Measurements from ENCODE around the gene EPB41L4B. TPM values are rescaled to one million over a fixed set of nuclear protein-coding genes. Genes with fewer than 3 reads are reported as not detected.

EPB41L4B gene
- total and polyA plus RNA-seq, 2 of the 13 experiments (the other 11 are each of a cell fraction or from before 2014, with no cell fraction given): 17.6 to 22.1 TPM

DNA sequence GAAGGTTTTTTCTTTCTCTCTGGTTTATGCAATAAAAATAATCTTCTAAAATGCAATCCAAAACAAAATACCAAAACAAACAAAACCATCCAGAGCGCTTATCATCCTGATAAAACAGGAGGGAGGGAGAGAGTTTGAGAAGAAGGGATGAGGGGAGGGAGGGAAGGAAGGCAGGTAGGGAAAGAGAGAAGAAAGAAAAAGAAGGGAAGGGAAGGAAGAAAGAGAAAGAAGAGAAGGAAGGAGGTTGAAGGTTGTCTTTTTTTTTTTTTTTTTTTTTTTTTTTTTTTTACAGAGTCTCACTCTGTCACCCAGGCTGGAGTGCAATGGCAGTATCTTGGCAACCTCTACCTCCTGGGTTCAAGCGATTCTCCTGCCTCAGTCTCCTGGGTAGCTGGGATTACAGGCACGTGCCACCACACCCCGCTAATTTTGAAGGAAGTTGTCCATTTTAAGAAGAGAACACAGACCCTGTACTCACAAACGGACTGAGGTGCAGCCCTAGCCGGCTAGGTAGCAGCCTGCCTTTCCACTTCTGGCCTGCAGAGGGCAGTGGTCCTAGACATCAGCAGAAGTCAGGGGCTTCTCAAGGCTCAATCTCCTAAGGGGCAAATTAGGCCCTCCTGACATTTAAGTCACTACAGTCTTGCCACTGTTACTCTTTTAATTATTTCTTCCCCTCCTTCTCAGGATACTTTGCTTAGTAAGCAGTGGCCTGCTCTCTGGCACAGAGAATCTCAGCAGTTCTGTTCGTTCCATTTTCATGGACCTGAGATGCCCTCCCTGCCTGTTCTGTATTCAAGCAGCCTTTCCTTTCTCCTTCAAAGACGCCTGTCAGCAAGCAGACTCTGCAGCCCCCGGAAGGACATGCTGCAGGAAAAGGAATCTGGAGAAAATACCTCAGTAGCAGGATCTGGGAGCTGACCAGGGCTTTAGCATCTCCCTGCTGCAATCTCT lies 76.4 kb downstream of the EPB41L4B start (continued):
- peak; percentile 45; the same call in 1 of the 2 replicates for TF ChIP-seq KDM2A (CRISPR knock-in tag; IDR thresholded peaks at IDR 0.05; ENCODE audit: borderline replicate concordance, low read depth)
- no peak for TF ChIP-seq ZBTB38 (CRISPR knock-in tag; IDR thresholded peaks at IDR 0.05)
- no peak for TF ChIP-seq AKAP8 (CRISPR knock-in tag; IDR thresholded peaks at IDR 0.05)
- TF ChIP-seq HDAC2 (CRISPR knock-in tag; IDR thresholded peaks at IDR 0.05): peak; percentile 21; the same call in 1 of the 2 replicates
- no peak for TF ChIP-seq ZNF510 (CRISPR knock-in tag; IDR thresholded peaks at IDR 0.05; ENCODE audit: low read depth)
- no peak for TF ChIP-seq ZSCAN20 (CRISPR knock-in tag; IDR thresholded peaks at IDR 0.05; ENCODE audit: borderline replicate concordance)
- TF ChIP-seq, protein P1, sequence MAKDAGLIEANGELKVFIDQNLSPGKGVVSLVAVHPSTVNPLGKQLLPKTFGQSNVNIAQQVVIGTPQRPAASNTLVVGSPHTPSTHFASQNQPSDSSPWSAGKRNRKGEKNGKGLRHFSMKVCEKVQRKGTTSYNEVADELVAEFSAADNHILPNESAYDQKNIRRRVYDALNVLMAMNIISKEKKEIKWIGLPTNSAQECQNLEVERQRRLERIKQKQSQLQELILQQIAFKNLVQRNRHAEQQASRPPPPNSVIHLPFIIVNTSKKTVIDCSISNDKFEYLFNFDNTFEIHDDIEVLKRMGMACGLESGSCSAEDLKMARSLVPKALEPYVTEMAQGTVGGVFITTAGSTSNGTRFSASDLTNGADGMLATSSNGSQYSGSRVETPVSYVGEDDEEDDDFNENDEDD (CRISPR knock-in tag; IDR thresholded peaks at IDR 0.05; ENCODE audit: borderline replicate concordance): no peak
- TF ChIP-seq, protein P2, sequence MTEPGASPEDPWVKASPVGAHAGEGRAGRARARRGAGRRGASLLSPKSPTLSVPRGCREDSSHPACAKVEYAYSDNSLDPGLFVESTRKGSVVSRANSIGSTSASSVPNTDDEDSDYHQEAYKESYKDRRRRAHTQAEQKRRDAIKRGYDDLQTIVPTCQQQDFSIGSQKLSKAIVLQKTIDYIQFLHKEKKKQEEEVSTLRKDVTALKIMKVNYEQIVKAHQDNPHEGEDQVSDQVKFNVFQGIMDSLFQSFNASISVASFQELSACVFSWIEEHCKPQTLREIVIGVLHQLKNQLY (CRISPR knock-in tag; IDR thresholded peaks at IDR 0.05): no peak
- 0 out of 2 replicates have a peak, but pooled peaks have one; percentile 22 for TF ChIP-seq IRF2 (CRISPR knock-in tag; IDR thresholded peaks at IDR 0.05)
- TF ChIP-seq NFKBIZ (CRISPR knock-in tag; IDR thresholded peaks at IDR 0.05): no peak
- TF ChIP-seq TP53 (CRISPR knock-in tag; conservative IDR thresholded peaks at IDR 0.05): no peak
- no peak for TF ChIP-seq RBM22 (optimal IDR thresholded peaks at IDR 0.05; ENCODE audit: low read length)
- TF ChIP-seq, protein P3, sequence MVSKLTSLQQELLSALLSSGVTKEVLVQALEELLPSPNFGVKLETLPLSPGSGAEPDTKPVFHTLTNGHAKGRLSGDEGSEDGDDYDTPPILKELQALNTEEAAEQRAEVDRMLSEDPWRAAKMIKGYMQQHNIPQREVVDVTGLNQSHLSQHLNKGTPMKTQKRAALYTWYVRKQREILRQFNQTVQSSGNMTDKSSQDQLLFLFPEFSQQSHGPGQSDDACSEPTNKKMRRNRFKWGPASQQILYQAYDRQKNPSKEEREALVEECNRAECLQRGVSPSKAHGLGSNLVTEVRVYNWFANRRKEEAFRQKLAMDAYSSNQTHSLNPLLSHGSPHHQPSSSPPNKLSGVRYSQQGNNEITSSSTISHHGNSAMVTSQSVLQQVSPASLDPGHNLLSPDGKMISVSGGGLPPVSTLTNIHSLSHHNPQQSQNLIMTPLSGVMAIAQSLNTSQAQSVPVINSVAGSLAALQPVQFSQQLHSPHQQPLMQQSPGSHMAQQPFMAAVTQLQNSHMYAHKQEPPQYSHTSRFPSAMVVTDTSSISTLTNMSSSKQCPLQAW (CRISPR knock-in tag; IDR thresholded peaks at IDR 0.05): 0 out of 2 replicates have a peak, but pooled peaks have one; percentile 36
- peak; percentile 50; the same call in 1 of the 2 replicates for TF ChIP-seq ERF (CRISPR knock-in tag; IDR thresholded peaks at IDR 0.05)
- TF ChIP-seq SMC3 (IDR thresholded peaks at IDR 0.05; ENCODE audit: low read length): peak; percentile 82
- 0 out of 2 replicates have a peak, but pooled peaks have one; percentile 23 for TF ChIP-seq NR2C2 (CRISPR knock-in tag; IDR thresholded peaks at IDR 0.05; ENCODE audit: borderline replicate concordance)
- no peak for TF ChIP-seq KDM6A (CRISPR knock-in tag; IDR thresholded peaks at IDR 0.05; ENCODE audit: low read depth)
- peak; percentile 73 for TF ChIP-seq RAD21 (CRISPR knock-in tag; IDR thresholded peaks at IDR 0.05)
- no peak for TF ChIP-seq U2AF2 (IDR thresholded peaks at IDR 0.05; ENCODE audit: low read depth, low read length)
- TF ChIP-seq, protein P4, sequence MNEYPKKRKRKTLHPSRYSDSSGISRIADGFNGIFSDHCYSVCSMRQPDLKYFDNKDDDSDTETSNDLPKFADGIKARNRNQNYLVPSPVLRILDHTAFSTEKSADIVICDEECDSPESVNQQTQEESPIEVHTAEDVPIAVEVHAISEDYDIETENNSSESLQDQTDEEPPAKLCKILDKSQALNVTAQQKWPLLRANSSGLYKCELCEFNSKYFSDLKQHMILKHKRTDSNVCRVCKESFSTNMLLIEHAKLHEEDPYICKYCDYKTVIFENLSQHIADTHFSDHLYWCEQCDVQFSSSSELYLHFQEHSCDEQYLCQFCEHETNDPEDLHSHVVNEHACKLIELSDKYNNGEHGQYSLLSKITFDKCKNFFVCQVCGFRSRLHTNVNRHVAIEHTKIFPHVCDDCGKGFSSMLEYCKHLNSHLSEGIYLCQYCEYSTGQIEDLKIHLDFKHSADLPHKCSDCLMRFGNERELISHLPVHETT (CRISPR knock-in tag; conservative IDR thresholded peaks at IDR 0.05): no peak
- TF ChIP-seq PLRG1 (conservative IDR thresholded peaks at IDR 0.05): no peak
- TF ChIP-seq, protein P5, sequence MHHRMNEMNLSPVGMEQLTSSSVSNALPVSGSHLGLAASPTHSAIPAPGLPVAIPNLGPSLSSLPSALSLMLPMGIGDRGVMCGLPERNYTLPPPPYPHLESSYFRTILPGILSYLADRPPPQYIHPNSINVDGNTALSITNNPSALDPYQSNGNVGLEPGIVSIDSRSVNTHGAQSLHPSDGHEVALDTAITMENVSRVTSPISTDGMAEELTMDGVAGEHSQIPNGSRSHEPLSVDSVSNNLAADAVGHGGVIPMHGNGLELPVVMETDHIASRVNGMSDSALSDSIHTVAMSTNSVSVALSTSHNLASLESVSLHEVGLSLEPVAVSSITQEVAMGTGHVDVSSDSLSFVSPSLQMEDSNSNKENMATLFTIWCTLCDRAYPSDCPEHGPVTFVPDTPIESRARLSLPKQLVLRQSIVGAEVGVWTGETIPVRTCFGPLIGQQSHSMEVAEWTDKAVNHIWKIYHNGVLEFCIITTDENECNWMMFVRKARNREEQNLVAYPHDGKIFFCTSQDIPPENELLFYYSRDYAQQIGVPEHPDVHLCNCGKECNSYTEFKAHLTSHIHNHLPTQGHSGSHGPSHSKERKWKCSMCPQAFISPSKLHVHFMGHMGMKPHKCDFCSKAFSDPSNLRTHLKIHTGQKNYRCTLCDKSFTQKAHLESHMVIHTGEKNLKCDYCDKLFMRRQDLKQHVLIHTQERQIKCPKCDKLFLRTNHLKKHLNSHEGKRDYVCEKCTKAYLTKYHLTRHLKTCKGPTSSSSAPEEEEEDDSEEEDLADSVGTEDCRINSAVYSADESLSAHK (CRISPR knock-in tag; IDR thresholded peaks at IDR 0.05; ENCODE audit: borderline replicate concordance): no peak

Measured in HepG2 (cell line).